NCI-H1436 treated with DMSO at 0.1 percent for 48 hours (cell line): ENCODE results near the gene STC2.
"Not testable (repeated sequence)": the region's sequence is repeated elsewhere in the genome, so short reads cannot be mapped to it uniquely, and the experiment has no call there.

ENCODE experiments used
- DNase-seq: peaks from one replicate; lab custom pipeline; 2025; lab: John Stamatoyannopoulos, UW

The STC2 gene

GRCh38 chr5:173294673-173295320, 33.4 kb downstream of the STC2 start:
- DNase-seq, result no peak

GRCh38 chr5:173293817-173294672, 34.2 kb downstream of the STC2 start:
- DNase-seq, result no peak

GRCh38 chr5:173291722-173292658, 36.2 kb downstream of the STC2 start:
- no peak for DNase-seq

GRCh38 chr5:173290477-173291131, 37.6 kb downstream of the STC2 start:
- DNase-seq, result no peak

- DNase-seq, result no peak
Measured at GRCh38 chr5:173289372-173289771, 38.8 kb downstream of the STC2 start.

- DNase-seq, result no peak
Measured at GRCh38 chr5:173288632-173289031, 39.6 kb downstream of the STC2 start.

GRCh38 chr5:173287086-173287485, 41.1 kb downstream of the STC2 start:
- DNase-seq, result no peak

- not testable (repeated sequence) for DNase-seq
Measured at GRCh38 chr5:173284343-173284958, 43.8 kb downstream of the STC2 start.

GRCh38 chr5:173283318-173284288, 44.6 kb downstream of the STC2 start:
- DNase-seq, result no peak

- no peak for DNase-seq
Measured at GRCh38 chr5:173282916-173283315, 45.3 kb downstream of the STC2 start.

- DNase-seq, result no peak
Measured at GRCh38 chr5:173281910-173282309, 46.3 kb downstream of the STC2 start.

- no peak for DNase-seq
Measured at GRCh38 chr5:173279166-173279565, 49.0 kb downstream of the STC2 start.

- no peak for DNase-seq
Measured at GRCh38 chr5:173278641-173279040, 49.6 kb downstream of the STC2 start.

GRCh38 chr5:173278172-173278571, 50.0 kb downstream of the STC2 start:
- no peak for DNase-seq

GRCh38 chr5:173274771-173275170, 53.4 kb downstream of the STC2 start:
- DNase-seq, result no peak

GRCh38 chr5:173271419-173271818, 56.8 kb downstream of the STC2 start:
- no peak for DNase-seq

GRCh38 chr5:173268750-173269432, 59.3 kb downstream of the STC2 start:
- DNase-seq, result no peak

GRCh38 chr5:173265433-173265832, 62.8 kb downstream of the STC2 start:
- DNase-seq, result no peak
